Endothelial cell (in vitro differentiated cells): Measurements from ENCODE around the gene A4GNT. TPM values are rescaled to one million over a fixed set of nuclear protein-coding genes. Genes with fewer than 3 reads are reported as not detected.
A peak's percentile ranks its signal among the peaks of the same experiment; 100 is the strongest.
"Not testable (repeated sequence)": the region's sequence is repeated elsewhere in the genome, so short reads cannot be mapped to it uniquely, and the experiment has no call there.

ENCODE experiments used
- DNase-seq: peaks from one replicate; pipeline ENCODE4 v3.0.0; 2021; ENCODE audit warnings: low spot score
- H3K27ac Mint-ChIP-seq: one replicate; pipeline ENCODE4 v1.8.0; 2021; ENCODE audit warnings: mixed read lengths, inconsistent platforms; ENCODE audit not compliant: unreplicated experiment
- H3K27me3 Mint-ChIP-seq: one replicate; pipeline ENCODE4 v1.8.0; 2021; ENCODE audit warnings: mild to moderate bottlenecking, moderate library complexity, mixed read lengths, inconsistent platforms; ENCODE audit not compliant: unreplicated experiment
- H3K36me3 Mint-ChIP-seq: one replicate; pipeline ENCODE4 v1.8.0; 2021; ENCODE audit warnings: mild to moderate bottlenecking, low read depth, mixed read lengths, inconsistent platforms; ENCODE audit not compliant: unreplicated experiment
- H3K4me1 Mint-ChIP-seq: one replicate; pipeline ENCODE4 v1.8.0; 2021; ENCODE audit warnings: mild to moderate bottlenecking, mixed read lengths, inconsistent platforms; ENCODE audit not compliant: unreplicated experiment
- H3K4me3 Mint-ChIP-seq: one replicate; pipeline ENCODE4 v1.8.0; 2021; ENCODE audit warnings: mild to moderate bottlenecking, mixed read lengths, inconsistent platforms; ENCODE audit not compliant: unreplicated experiment
- H3K9me3 Mint-ChIP-seq: one replicate; pipeline ENCODE4 v1.8.0; 2021; ENCODE audit warnings: mixed read lengths, inconsistent platforms; ENCODE audit not compliant: unreplicated experiment
- CTCF ChIP-seq: fragments of 200-600 bp; sonication (generic); IDR thresholded peaks from one replicate; pipeline ENCODE4 v1.5.0; 2021; ENCODE audit warnings: antibody characterized with exemption; ENCODE audit not compliant: unreplicated experiment
- total RNA-seq: library from RNA; stranded (reverse); fragmentation: NEBNext Ultra II Directional; extraction: Animal tissue kit (Norgen Biotek cat#: 25700); gene quantifications from one replicate; pipeline ENCODE4 v1.2.1, GENCODE V29; 2021; ENCODE audit not compliant: unreplicated experiment

The A4GNT gene
- total RNA-seq, 1 donor from 2014 or later = not detected

- peak; percentile 11 for DNase-seq
- no peak overlapping the region for H3K27ac Mint-ChIP-seq
- H3K9me3 Mint-ChIP-seq = no peaks in the 10 kb centered on the region
- H3K27me3 Mint-ChIP-seq = peaks cover 5% of the 10 kb centered on the region
- no peak for TF ChIP-seq CTCF
- peak overlapping the region; percentile 89 for H3K4me3 Mint-ChIP-seq
- H3K36me3 Mint-ChIP-seq = no peaks in the 10 kb centered on the region
- H3K4me1 Mint-ChIP-seq = peaks cover 24% of the 10 kb centered on the region
Measured at GRCh38 chr3:138114431-138114918, 17.7 kb downstream of the A4GNT start.

- no peak for DNase-seq
- Mint-ChIP-seq H3K36me3 (peaks cover 3% of the 10 kb centered on the region), H3K9me3 (no peaks in the 10 kb centered on the region), H3K27me3 (peaks cover 9% of the 10 kb centered on the region), H3K4me3 (peak overlapping the region; percentile 47), H3K27ac (no peak overlapping the region), H3K4me1 (peaks cover 24% of the 10 kb centered on the region)
- no peak for TF ChIP-seq CTCF
Measured at GRCh38 chr3:138113326-138113725, 18.9 kb downstream of the A4GNT start.

- Mint-ChIP-seq H3K36me3 (peaks cover 3% of the 10 kb centered on the region), H3K4me1 (peaks cover 24% of the 10 kb centered on the region), H3K4me3 (no peak overlapping the region), H3K9me3 (no peaks in the 10 kb centered on the region), H3K27me3 (peaks cover 10% of the 10 kb centered on the region), H3K27ac (no peak overlapping the region)
- DNase-seq = no peak
- TF ChIP-seq CTCF = no peak
Measured at GRCh38 chr3:138112362-138112761, 19.8 kb downstream of the A4GNT start.

- DNase-seq = no peak
- Mint-ChIP-seq H3K27ac (no peak overlapping the region), H3K9me3 (no peaks in the 10 kb centered on the region), H3K27me3 (peaks cover 4% of the 10 kb centered on the region), H3K4me1 (peaks cover 5% of the 10 kb centered on the region), H3K4me3 (no peak overlapping the region), H3K36me3 (peaks cover 14% of the 10 kb centered on the region)
- no peak for TF ChIP-seq CTCF
Measured at GRCh38 chr3:138105598-138105997, 26.6 kb downstream of the A4GNT start.

GRCh38 chr3:138103466-138103865 is 28.7 kb downstream of the A4GNT start:
- Mint-ChIP-seq H3K27ac (no peak overlapping the region), H3K4me1 (no peaks in the 10 kb centered on the region), H3K36me3 (peaks cover 12% of the 10 kb centered on the region), H3K9me3 (no peaks in the 10 kb centered on the region), H3K27me3 (peaks cover 2% of the 10 kb centered on the region), H3K4me3 (no peak overlapping the region)
- TF ChIP-seq CTCF = no peak
- no peak for DNase-seq

- peaks cover 10% of the 10 kb centered on the region for H3K36me3 Mint-ChIP-seq
- not testable (repeated sequence) for H3K27me3 Mint-ChIP-seq, H3K9me3 Mint-ChIP-seq, H3K4me1 Mint-ChIP-seq, H3K4me3 Mint-ChIP-seq, H3K27ac Mint-ChIP-seq
- peak; percentile 47 for DNase-seq
Measured at GRCh38 chr3:138101351-138101940, 30.7 kb downstream of the A4GNT start.
